A673 (cell line): ENCODE measurements around the gene CDIPT. TPM values are rescaled to one million over a fixed set of nuclear protein-coding genes. Genes with fewer than 3 reads are reported as not detected.

Experiments
- BruUV-seq: library from RNA; stranded (reverse); fragments of 400-500 nt; replicated peaks from 2 replicates; lab custom pipeline; 2021; lab: Mats Ljungman, UMichigan
- CTCF ChIA-PET: fragments of 300-600 bp; sonication (Branson Sonifier 250); formaldehyde crosslinking; loops from one replicate; lab custom pipeline; 2022; ENCODE audit warnings: antibody characterized with exemption; lab: Charles Lee
- POLR2A ChIA-PET: fragments of 300-600 bp; sonication (Branson Sonifier 250); formaldehyde crosslinking; loops from one replicate; lab custom pipeline; 2022; ENCODE audit warnings: antibody characterized with exemption; ENCODE audit not compliant: low non-redundant PET; lab: Charles Lee
- DNase-seq: peaks from one replicate; pipeline ENCODE4 v3.0.0-alpha.2; 2015; ENCODE audit warnings: low spot score
- H3K27ac ChIP-seq: fragments of 200-600 bp; sonication (generic); 2 replicates; pipeline ENCODE4 v1.5.1; 2016; ENCODE audit warnings: mixed run types, low read depth, mild to moderate bottlenecking, mixed read lengths, antibody characterized with exemption, low read length; ENCODE audit not compliant: poor library complexity, severe bottlenecking
- H3K27me3 ChIP-seq: fragments of 200-600 bp; sonication (generic); replicated peaks from 2 replicates; pipeline ENCODE4 v1.6.1; 2017; ENCODE audit warnings: mixed run types, low read depth, mild to moderate bottlenecking, mixed read lengths, antibody characterized with exemption, low read length; ENCODE audit not compliant: insufficient read depth, poor library complexity
- H3K36me3 ChIP-seq: fragments of 200-600 bp; sonication (generic); 2 replicates; pipeline ENCODE4 v1.6.1; 2016; ENCODE audit warnings: mixed run types, mild to moderate bottlenecking, mixed read lengths, antibody characterized with exemption, low read length; ENCODE audit not compliant: insufficient read depth, poor library complexity, severe bottlenecking
- H3K4me1 ChIP-seq: fragments of 200-600 bp; sonication (generic); 2 replicates; pipeline ENCODE4 v1.6.1; 2017; ENCODE audit warnings: mixed run types, mild to moderate bottlenecking, mixed read lengths, antibody characterized with exemption, low read length; ENCODE audit not compliant: insufficient read depth, poor library complexity, severe bottlenecking
- H3K4me3 ChIP-seq: fragments of 200-600 bp; sonication (generic); 2 replicates; pipeline ENCODE4 v1.5.1; 2016; ENCODE audit warnings: low read depth, mixed run types, mild to moderate bottlenecking, mixed read lengths, low read length; ENCODE audit not compliant: poor library complexity, severe bottlenecking
- H3K9me3 ChIP-seq: fragments of 200-600 bp; sonication (generic); 2 replicates; pipeline ENCODE4 v1.6.1; 2016; ENCODE audit warnings: mixed run types, low read depth, mild to moderate bottlenecking, mixed read lengths, antibody characterized with exemption, low read length; ENCODE audit not compliant: poor library complexity, severe bottlenecking
- CTCF ChIP-seq: fragments of 300-800, 200-600 bp; sonication (generic); conservative IDR thresholded peaks from 2 replicates; pipeline ENCODE4 v1.5.1; 2017; ENCODE audit warnings: low read depth, mild to moderate bottlenecking, antibody characterized with exemption, low read length, moderate library complexity, mixed read lengths
- EZH2 ChIP-seq: fragments of 200-600 bp; sonication (generic); IDR thresholded peaks from 2 replicates; pipeline ENCODE4 v1.6.1; 2017; ENCODE audit warnings: borderline replicate concordance, low read depth, mild to moderate bottlenecking, mixed read lengths, antibody characterized with exemption, low read length; ENCODE audit not compliant: poor library complexity, severe bottlenecking
- intact Hi-C: fragments of 100-400 bp; cut with micrococcal nuclease; formaldehyde crosslinking; loops from one replicate; pipeline ENCODE4 v1.10.0; 2022; ENCODE audit not compliant: unreplicated experiment
- total RNA-seq: library from RNA; stranded (reverse); gene quantifications from 2 replicates; pipeline ENCODE4 v1.2.3, GENCODE V29; 2021

Gene CDIPT
- total RNA-seq, 1 experiment from 2014 or later: 51.7 TPM

GRCh38 chr16:29825145-29826044 lies 37.6 kb downstream of the CDIPT start:
- DNase-seq: no peak
- no peaks in the 10 kb centered on the region for H3K9me3 ChIP-seq
- H3K4me3 ChIP-seq: no peak overlapping the region
- POLR2A ChIA-PET: interaction anchor here (0.6 kb wide), 1 partner anchor 31 kb away, joined by 3 read pairs; no protein-coding TSS in a partner anchor
- H3K27me3 ChIP-seq: no peaks in the 10 kb centered on the region
- TF ChIP-seq EZH2 (no peak), CTCF (no peak)
- H3K27ac ChIP-seq: peak overlapping the region; percentile 21
- H3K4me1 ChIP-seq: peaks cover 29% of the 10 kb centered on the region
- intact Hi-C loops: no loop called here
- BruUV-seq: no TSS peak
- H3K36me3 ChIP-seq: no peaks in the 10 kb centered on the region
- CTCF ChIA-PET: interaction anchor here (0.8 kb wide), 1 partner anchor 12 kb away, joined by 6 read pairs; no protein-coding TSS in a partner anchor

- DNase-seq: no peak
- intact Hi-C loops: no loop called here
- Histone ChIP-seq H3K9me3 (no peaks in the 10 kb centered on the region), H3K4me1 (peaks cover 36% of the 10 kb centered on the region), H3K27me3 (no peaks in the 10 kb centered on the region), H3K4me3 (no peak overlapping the region), H3K27ac (peak overlapping the region; percentile 21), H3K36me3 (peaks cover 5% of the 10 kb centered on the region)
- BruUV-seq: no TSS peak
- TF ChIP-seq CTCF (no peak), EZH2 (no peak)
- ChIA-PET CTCF (no interaction called here), POLR2A (interaction anchor here (0.6 to 0.7 kb wide), 2 partner anchors 30 to 164 kb away, joined by 3 to 5 read pairs; no protein-coding TSS in a partner anchor)
Observed at GRCh38 chr16:29824589-29825144, 38.4 kb downstream of the CDIPT start.

- H3K27ac ChIP-seq: peak overlapping the region; percentile 21
- no peak overlapping the region for H3K4me3 ChIP-seq
- H3K9me3 ChIP-seq: no peaks in the 10 kb centered on the region
- ChIA-PET CTCF (interaction anchor here (1.4 kb wide), 1 partner anchor 27 kb away, joined by 4 read pairs; no protein-coding TSS in a partner anchor), POLR2A (interaction anchor here (0.6 kb wide), 1 partner anchor 118 kb away, joined by 7 read pairs; no protein-coding TSS in a partner anchor)
- TF ChIP-seq CTCF (no peak), EZH2 (no peak)
- H3K27me3 ChIP-seq: no peaks in the 10 kb centered on the region
- peaks cover 22% of the 10 kb centered on the region for H3K36me3 ChIP-seq
- intact Hi-C loops: no loop called here
- DNase-seq: no peak
- BruUV-seq: no TSS peak
- H3K4me1 ChIP-seq: peaks cover 47% of the 10 kb centered on the region
Observed at GRCh38 chr16:29821643-29822115, 41.3 kb downstream of the CDIPT start.
